Measurements from ENCODE around the gene HOXB3. TPM values are rescaled to one million over a fixed set of nuclear protein-coding genes. Genes with fewer than 3 reads are reported as not detected.

The HOXB3 gene
- total and polyA plus RNA-seq, 7 donors = 6.2 to 64.3 (median 25.3) TPM

DNA sequence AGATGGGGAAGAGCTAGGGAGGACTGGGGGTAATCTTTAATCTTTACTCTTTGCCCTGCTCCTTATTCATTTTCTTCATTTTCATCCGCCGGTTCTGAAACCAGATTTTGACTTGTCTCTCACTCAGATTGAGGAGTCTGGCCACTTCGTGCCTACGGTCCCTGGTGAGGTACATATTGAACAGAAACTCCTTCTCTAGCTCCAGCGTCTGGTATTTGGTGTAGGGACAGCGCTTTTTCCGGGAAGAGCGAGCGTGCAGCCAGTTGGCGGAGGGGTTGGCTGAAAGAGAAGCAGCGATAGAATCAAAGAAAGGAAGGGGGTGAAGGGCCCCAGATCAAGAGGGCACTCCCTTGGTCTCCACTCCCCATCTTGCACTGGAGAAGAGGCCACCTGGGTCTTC lies 32.8 kb upstream of the HOXB3 start:
- 81 to 88% methylated on average over 11 of the region's 11 CpGs for WGBS, 2 donors
- no peak for DNase-seq
- no peak for TF ChIP-seq EP300 (IDR thresholded peaks at IDR 0.05)
- TF ChIP-seq POLR2A (IDR thresholded peaks at IDR 0.05) = no peak
- TF ChIP-seq, protein P1, sequence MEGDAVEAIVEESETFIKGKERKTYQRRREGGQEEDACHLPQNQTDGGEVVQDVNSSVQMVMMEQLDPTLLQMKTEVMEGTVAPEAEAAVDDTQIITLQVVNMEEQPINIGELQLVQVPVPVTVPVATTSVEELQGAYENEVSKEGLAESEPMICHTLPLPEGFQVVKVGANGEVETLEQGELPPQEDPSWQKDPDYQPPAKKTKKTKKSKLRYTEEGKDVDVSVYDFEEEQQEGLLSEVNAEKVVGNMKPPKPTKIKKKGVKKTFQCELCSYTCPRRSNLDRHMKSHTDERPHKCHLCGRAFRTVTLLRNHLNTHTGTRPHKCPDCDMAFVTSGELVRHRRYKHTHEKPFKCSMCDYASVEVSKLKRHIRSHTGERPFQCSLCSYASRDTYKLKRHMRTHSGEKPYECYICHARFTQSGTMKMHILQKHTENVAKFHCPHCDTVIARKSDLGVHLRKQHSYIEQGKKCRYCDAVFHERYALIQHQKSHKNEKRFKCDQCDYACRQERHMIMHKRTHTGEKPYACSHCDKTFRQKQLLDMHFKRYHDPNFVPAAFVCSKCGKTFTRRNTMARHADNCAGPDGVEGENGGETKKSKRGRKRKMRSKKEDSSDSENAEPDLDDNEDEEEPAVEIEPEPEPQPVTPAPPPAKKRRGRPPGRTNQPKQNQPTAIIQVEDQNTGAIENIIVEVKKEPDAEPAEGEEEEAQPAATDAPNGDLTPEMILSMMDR (IDR thresholded peaks at IDR 0.05) = no peak
- no peak for TF ChIP-seq POLR2AphosphoS5 (IDR thresholded peaks at IDR 0.05)
- intact Hi-C loops (cut with DNase I) = loop anchor here (5.0 kb wide), 1 partner anchor 104 kb away; the partner anchor contains the start of gene HOXB13
- Histone ChIP-seq H3K4me3 (no peak overlapping the region), H3K9me3 (no peaks in the 10 kb centered on the region), H3K4me1 (peaks cover 0 to 42% (median 38%) of the 10 kb centered on the region in 4 donors), H3K36me3 (no peaks in the 10 kb centered on the region), H3K27ac (no peak overlapping the region), H3K27me3 (peaks cover 79 to 100% (median 97%) of the 10 kb centered on the region in 3 donors)

DNA sequence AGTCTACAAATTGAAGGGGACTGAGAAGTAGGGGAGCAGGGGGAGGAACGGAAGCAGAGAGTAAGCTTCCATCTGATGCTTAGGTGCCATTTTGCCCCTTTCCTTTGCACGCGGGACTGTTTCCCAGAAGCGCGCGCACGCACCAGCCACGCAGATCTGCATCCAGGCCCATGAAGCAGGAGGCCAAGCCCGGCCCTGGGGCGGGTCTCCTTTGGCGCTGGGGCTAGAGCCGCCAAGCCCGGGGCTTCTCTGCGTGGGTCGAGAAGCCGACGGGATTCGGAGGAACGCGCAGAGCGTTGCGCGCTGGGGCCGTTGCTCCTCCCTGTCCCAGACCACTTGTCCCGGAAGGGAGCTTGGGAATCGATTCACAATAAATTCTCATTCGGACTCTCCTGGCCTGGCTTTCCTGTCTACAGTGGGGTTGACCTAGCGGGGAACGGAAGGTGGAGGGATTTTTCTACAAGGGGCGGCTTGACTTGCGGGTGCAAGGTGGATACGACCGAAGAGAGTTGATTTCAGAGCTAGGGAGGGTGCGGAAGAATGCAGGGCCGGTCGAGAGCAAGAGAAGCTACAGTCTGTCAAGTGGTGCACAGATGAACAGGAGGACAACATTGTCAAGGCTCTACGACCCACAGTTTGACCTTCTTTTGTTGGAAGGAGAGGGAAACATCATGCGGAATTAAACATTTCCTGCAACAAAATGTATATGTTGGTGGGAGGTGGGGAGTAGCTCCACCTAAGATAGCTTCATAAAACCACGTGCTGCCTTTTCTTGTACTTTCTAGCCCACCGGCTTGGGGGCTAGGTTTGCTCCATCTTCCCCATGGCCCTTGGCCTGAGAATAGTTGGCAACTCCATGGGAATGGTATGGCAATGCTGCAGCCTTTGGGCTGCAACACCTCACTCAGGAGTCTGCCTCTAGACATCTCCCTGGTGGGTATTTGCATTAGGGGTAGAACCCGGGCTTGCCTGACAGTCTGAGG lies 31.7 kb upstream of the HOXB3 start:
- Histone ChIP-seq H3K27ac (no peak overlapping the region), H3K4me1 (peaks cover 0 to 41% (median 39%) of the 10 kb centered on the region in 4 donors), H3K27me3 (peaks cover 75 to 100% (median 97%) of the 10 kb centered on the region in 3 donors), H3K36me3 (no peaks in the 10 kb centered on the region), H3K9me3 (no peaks in the 10 kb centered on the region), H3K4me3 (no peak overlapping the region)
- TF ChIP-seq POLR2A (IDR thresholded peaks at IDR 0.05) (no peak), POLR2AphosphoS5 (IDR thresholded peaks at IDR 0.05) (no peak), EP300 (IDR thresholded peaks at IDR 0.05) (no peak)
- TF ChIP-seq, protein P1 (IDR thresholded peaks at IDR 0.05) = no peak
- no peak for DNase-seq
- intact Hi-C loops (cut with DNase I) = loop anchor here (5.0 kb wide), 1 partner anchor 106 kb away; the partner anchor contains the start of gene HOXB13
- 64 to 78% methylated on average over 41 of the region's 41 CpGs for WGBS, 2 donors

DNA sequence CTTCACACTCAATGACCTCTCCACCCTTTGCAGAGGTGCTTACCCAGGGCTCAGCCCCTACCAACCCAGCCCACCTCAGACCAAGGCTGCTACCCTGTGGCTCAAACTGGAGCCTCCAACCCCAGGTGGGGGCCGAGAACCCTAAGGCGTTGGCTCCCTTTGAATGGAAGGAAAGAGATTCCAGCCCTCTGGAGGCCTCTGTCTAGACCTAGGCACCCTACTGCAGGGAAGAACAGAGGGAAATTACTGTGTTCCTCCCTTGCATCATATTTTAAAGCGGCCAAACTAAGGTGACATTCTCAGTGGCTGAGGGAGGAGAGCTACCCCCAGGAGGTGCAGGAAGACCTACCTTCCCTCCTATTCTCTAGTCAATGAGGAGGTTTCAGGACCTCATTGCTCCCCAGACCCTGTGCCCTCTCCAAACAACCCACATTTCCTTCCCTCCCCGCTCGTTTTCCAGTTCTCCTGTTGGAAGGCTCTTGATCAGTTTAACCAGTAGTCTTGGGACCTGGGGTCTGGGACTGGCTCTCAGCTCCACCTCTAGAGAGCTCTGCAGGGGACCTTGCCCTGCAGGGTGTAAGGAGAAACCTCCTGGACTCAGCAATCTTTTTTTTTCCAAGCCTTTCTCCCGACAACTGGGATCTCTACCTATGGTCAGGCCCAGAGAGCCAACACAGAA lies 30.6 kb upstream of the HOXB3 start:
- Histone ChIP-seq H3K27ac (no peak overlapping the region), H3K9me3 (no peaks in the 10 kb centered on the region), H3K27me3 (peaks cover 75 to 100% (median 97%) of the 10 kb centered on the region in 3 donors), H3K36me3 (no peaks in the 10 kb centered on the region), H3K4me1 (peaks cover 0 to 30% (median 28%) of the 10 kb centered on the region in 4 donors), H3K4me3 (no peak overlapping the region)
- TF ChIP-seq POLR2AphosphoS5 (IDR thresholded peaks at IDR 0.05) = no peak
- TF ChIP-seq EP300 (IDR thresholded peaks at IDR 0.05) = no peak
- no peak for TF ChIP-seq POLR2A (IDR thresholded peaks at IDR 0.05)
- TF ChIP-seq, protein P1 (IDR thresholded peaks at IDR 0.05) = no peak
- intact Hi-C loops (cut with DNase I) = loop anchor here (5.0 kb wide), 1 partner anchor 107 kb away; the partner anchor contains the start of gene HOXB13
- WGBS, 2 donors = 35 to 61% methylated on average over 6 of the region's 6 CpGs
- DNase-seq = no peak

DNA sequence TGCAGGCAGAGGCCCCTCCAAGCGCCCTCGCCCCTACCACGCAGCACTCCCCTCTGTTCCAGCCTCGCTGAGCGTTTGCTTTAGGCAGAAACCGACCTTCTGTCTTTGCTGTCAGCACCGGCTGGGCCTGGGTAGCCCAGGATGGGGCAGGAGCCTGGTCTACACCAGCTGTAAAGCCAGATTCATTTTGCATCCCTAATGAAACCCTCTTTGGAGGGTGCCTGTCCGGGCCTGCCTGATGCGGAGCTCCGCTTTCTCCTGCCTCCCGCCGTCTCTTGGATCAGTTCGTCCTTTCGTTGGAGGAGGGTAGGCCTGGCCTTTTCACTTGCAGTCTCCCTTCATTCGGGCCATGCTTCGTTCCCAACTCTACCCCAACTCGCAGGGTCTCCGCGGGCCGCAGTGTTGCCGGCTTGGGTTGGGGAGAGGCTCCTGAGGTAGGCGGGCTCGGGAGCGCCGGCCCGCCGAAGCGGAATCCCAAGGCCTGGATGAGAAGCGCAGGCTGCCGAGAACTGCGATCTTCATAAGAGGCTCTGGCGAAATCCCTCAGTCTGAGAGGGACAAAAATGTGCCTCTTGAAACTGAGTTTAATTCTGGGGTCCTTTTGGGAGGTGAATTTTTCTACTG lies 29.9 kb upstream of the HOXB3 start:
- no peak for TF ChIP-seq POLR2A (IDR thresholded peaks at IDR 0.05)
- no peak for TF ChIP-seq EP300 (IDR thresholded peaks at IDR 0.05)
- TF ChIP-seq, protein P1 (IDR thresholded peaks at IDR 0.05) = no peak
- no peak for TF ChIP-seq POLR2AphosphoS5 (IDR thresholded peaks at IDR 0.05)
- Histone ChIP-seq H3K9me3 (no peaks in the 10 kb centered on the region), H3K27ac (no peak overlapping the region), H3K4me3 (no peak overlapping the region), H3K27me3 (peaks cover 73 to 100% (median 96%) of the 10 kb centered on the region in 3 donors), H3K4me1 (peaks cover 0 to 23% (median 21%) of the 10 kb centered on the region in 4 donors), H3K36me3 (no peaks in the 10 kb centered on the region)
- DNase-seq = no peak
- intact Hi-C loops (cut with DNase I) = loop anchor here (2.0 to 10.0 kb wide), 6 partner anchors 97 to 595 kb away; partner anchors contain the start of genes HOXB13 and IGF2BP1
- WGBS, 2 donors = 22 to 62% methylated on average over 32 of the region's 32 CpGs

Measured in sigmoid colon (tissue), 7 donors.